Nephron (organoid): Measurements from ENCODE around the gene KRTAP21-3.

ENCODE experiments used
- H3K27ac Mint-ChIP-seq, 3 experiments: 2 replicates each; pipeline ENCODE4 v1.8.0; 2020; ENCODE audit warnings: mixed read lengths in 3 of 3, mild to moderate bottlenecking in 2 of 3, moderate library complexity in 1 of 3
- H3K27me3 Mint-ChIP-seq: 2 replicates; pipeline ENCODE4 v1.8.0; 2021; ENCODE audit warnings: low read depth, mild to moderate bottlenecking, moderate library complexity, mixed read lengths
- H3K36me3 Mint-ChIP-seq: 2 replicates; pipeline ENCODE4 v1.8.0; 2020; ENCODE audit warnings: low read depth, mixed read lengths
- H3K4me1 Mint-ChIP-seq: 2 replicates; pipeline ENCODE4 v1.8.0; 2020; ENCODE audit warnings: mixed read lengths
- H3K4me3 Mint-ChIP-seq, 3 experiments: 2 replicates each; pipeline ENCODE4 v1.8.0; 2020; ENCODE audit warnings: mild to moderate bottlenecking in 3 of 3, mixed read lengths in 3 of 3, moderate library complexity in 2 of 3
- H3K9me3 Mint-ChIP-seq: 2 replicates; pipeline ENCODE4 v1.8.0; 2020; ENCODE audit warnings: mixed read lengths
- TF ChIP-seq, protein P1 (sequence below), 3 experiments: fragments of 200-600 bp; sonication (generic); IDR thresholded peaks; one replicate each; pipeline ENCODE4 v1.5.0; 2021; ENCODE audit warnings: antibody characterized with exemption in 3 of 3; ENCODE audit not compliant: unreplicated experiment in 3 of 3

Gene KRTAP21-3

DNA sequence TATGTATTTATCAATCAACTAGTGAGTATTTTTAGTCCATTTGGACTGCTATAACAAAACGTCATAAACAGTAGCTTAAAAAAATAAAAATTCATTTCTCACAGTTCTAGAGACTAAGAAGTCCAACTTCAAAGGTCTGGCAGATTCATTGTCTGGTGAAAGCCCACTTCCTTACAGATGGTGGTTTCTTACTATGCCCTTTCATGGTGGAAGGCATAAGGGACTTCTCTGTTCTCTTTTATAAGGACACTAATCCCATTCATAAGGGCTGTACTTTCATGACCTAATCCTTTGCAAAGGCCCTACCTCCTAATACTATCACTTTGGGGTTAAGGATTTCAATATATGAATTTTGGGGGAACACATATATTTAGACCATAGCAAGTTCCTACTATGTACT, 38.0 kb downstream of the KRTAP21-3 start:
- H3K27ac Mint-ChIP-seq, result no peak overlapping the region
- H3K9me3 Mint-ChIP-seq, result peaks cover 3% of the 10 kb centered on the region
- no peaks in the 10 kb centered on the region for H3K36me3 Mint-ChIP-seq
- no peak overlapping the region for H3K4me3 Mint-ChIP-seq
- TF ChIP-seq, protein P1, sequence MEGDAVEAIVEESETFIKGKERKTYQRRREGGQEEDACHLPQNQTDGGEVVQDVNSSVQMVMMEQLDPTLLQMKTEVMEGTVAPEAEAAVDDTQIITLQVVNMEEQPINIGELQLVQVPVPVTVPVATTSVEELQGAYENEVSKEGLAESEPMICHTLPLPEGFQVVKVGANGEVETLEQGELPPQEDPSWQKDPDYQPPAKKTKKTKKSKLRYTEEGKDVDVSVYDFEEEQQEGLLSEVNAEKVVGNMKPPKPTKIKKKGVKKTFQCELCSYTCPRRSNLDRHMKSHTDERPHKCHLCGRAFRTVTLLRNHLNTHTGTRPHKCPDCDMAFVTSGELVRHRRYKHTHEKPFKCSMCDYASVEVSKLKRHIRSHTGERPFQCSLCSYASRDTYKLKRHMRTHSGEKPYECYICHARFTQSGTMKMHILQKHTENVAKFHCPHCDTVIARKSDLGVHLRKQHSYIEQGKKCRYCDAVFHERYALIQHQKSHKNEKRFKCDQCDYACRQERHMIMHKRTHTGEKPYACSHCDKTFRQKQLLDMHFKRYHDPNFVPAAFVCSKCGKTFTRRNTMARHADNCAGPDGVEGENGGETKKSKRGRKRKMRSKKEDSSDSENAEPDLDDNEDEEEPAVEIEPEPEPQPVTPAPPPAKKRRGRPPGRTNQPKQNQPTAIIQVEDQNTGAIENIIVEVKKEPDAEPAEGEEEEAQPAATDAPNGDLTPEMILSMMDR (IDR thresholded peaks at IDR 0.05; ENCODE audit: unreplicated experiment in 3 of 3), result no peak
- no peaks in the 10 kb centered on the region for H3K27me3 Mint-ChIP-seq
- no peaks in the 10 kb centered on the region for H3K4me1 Mint-ChIP-seq

DNA sequence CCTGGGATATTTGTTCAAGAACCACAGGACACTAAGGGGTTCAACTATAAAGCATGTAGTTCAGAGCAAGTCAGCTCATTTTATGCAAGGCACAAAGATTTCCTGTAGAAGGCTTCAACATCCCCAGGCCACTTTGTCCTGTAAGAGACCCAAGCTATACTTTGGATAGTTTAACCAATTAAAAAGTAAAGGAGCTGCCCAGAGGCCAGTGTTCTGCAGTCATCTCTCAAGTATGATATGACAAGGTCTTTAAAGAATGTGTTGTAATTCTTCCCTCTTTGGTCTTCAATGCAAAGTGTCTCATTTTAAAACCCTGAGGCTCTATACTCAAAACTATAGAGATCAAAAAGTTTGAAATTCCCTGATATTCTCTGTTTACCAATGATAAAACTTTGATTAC, 41.8 kb downstream of the KRTAP21-3 start:
- no peaks in the 10 kb centered on the region for H3K27me3 Mint-ChIP-seq
- H3K4me3 Mint-ChIP-seq, result no peak overlapping the region
- H3K27ac Mint-ChIP-seq, result no peak overlapping the region
- H3K36me3 Mint-ChIP-seq, result no peaks in the 10 kb centered on the region
- TF ChIP-seq, protein P1 (IDR thresholded peaks at IDR 0.05; ENCODE audit: unreplicated experiment in 3 of 3), result no peak
- H3K9me3 Mint-ChIP-seq, result no peaks in the 10 kb centered on the region
- H3K4me1 Mint-ChIP-seq, result no peaks in the 10 kb centered on the region

DNA sequence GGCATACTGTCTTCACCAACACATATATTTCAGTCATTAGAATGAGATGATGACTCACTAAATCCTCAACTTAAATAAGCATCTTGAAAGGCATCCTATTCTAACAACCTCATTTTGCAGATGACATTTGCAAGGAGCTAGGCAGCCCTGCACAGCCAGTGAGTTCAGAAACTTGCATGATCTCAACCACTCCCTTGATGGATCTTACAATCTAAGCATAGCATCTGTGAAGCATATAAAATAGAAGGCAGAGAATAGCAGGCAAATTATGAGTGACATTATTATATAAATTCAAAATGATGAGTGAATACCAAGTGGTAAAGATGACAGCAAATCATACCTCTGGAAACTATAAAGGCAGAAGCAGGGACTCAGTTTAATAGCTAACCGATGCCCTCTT, 44.3 kb downstream of the KRTAP21-3 start:
- Mint-ChIP-seq H3K4me1 (no peaks in the 10 kb centered on the region), H3K27me3 (no peaks in the 10 kb centered on the region), H3K9me3 (peaks cover 5% of the 10 kb centered on the region), H3K27ac (no peak overlapping the region), H3K36me3 (no peaks in the 10 kb centered on the region), H3K4me3 (no peak overlapping the region)
- TF ChIP-seq, protein P1 (IDR thresholded peaks at IDR 0.05; ENCODE audit: unreplicated experiment in 3 of 3), result no peak

DNA sequence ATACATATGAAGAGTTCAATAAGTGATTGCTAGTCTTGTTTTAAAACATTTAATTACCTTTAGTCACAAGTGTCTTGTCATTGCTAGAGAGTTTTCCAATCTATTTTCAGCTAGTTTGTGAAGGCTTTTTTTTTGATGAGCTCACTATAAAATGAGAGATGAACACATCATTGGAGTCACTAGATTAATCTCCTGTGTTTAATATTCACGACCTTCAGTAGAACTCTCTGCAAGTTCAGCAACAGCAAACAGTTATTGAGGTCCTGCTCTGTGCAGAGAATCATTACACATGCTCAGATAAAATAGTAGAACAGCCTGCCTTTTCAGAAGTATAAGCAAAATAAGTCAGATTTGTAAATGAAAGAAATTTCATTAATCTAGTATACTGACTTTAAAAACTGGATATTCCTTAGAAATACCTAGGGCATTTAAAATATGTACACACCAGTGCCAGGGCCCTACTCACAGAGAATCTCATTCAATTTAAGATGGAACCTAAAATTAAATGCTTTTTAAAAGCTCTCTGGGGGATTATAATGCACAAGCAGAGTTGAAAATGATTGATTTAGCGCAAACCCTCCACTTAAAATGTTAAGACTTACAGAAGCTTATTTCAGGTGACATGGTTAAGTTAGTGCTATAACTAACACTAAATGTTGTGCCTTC, 45.5 kb downstream of the KRTAP21-3 start:
- Mint-ChIP-seq H3K36me3 (no peaks in the 10 kb centered on the region), H3K27ac (no peak overlapping the region)

DNA sequence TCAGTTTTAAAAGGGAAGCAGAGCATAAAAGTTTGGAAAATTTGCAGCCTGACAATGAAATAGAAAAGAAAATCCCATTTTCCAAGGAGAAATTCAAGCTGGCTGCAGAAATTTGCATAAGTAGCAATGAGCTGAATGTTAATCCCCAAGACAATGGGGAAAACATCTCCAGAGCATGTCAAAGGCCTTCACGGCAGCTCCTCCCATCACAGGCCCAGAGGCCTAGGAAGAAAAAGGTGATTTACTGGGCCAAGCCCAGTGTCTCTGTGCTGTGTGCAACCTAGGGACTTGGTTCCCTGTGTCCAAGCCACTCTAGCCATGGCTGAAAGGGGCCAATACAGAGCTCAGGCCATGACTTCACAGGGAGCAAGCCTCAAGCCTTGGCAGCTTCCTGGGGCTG, 49.8 kb downstream of the KRTAP21-3 start:
- Mint-ChIP-seq H3K9me3 (peaks cover 5% of the 10 kb centered on the region), H3K4me1 (no peaks in the 10 kb centered on the region), H3K4me3 (no peak overlapping the region), H3K27me3 (no peaks in the 10 kb centered on the region), H3K36me3 (no peaks in the 10 kb centered on the region), H3K27ac (no peak overlapping the region)
- TF ChIP-seq, protein P1 (IDR thresholded peaks at IDR 0.05; ENCODE audit: unreplicated experiment in 3 of 3), result no peak

More for the DNA sequence above, 45.5 kb downstream of the KRTAP21-3 start:
- Mint-ChIP-seq H3K9me3 (peaks cover 5% of the 10 kb centered on the region), H3K4me1 (no peaks in the 10 kb centered on the region), H3K4me3 (no peak overlapping the region), H3K27me3 (no peaks in the 10 kb centered on the region)
- TF ChIP-seq, protein P1 (IDR thresholded peaks at IDR 0.05; ENCODE audit: unreplicated experiment in 3 of 3), result no peak
